HEK293T (cell line): ENCODE results near the gene ZNF638.

Experiments used
- ARNT ChIP-seq: fragments of 450-650 bp; IDR thresholded peaks from 2 replicates; pipeline ENCODE4 v1.6.1; 2017; ENCODE audit warnings: mild to moderate bottlenecking
- CTBP1 ChIP-seq: fragments of 450-650 bp; IDR thresholded peaks from 2 replicates; pipeline ENCODE4 v1.6.1; 2016; ENCODE audit warnings: borderline replicate concordance
- ELF4 ChIP-seq: fragments of 450-650 bp; IDR thresholded peaks from 2 replicates; pipeline ENCODE4 v1.6.1; 2017; ENCODE audit warnings: antibody characterized with exemption
- FOXA1 ChIP-seq: fragments of 450-650 bp; IDR thresholded peaks from 2 replicates; pipeline ENCODE4 v1.6.1; 2016; ENCODE audit warnings: mild to moderate bottlenecking
- HDGF ChIP-seq: fragments of 450-650 bp; IDR thresholded peaks from 2 replicates; pipeline ENCODE4 v1.6.1; 2017; ENCODE audit warnings: antibody characterized with exemption, borderline replicate concordance
- PKNOX1 ChIP-seq: fragments of 450-650 bp; IDR thresholded peaks from 2 replicates; pipeline ENCODE4 v1.6.1; 2016
- SP1 ChIP-seq: fragments of 450-650 bp; IDR thresholded peaks from 2 replicates; pipeline ENCODE4 v1.6.1; 2017
- ZNF384 ChIP-seq: fragments of 450-650 bp; IDR thresholded peaks from 2 replicates; pipeline ENCODE4 v1.6.1; 2016

GRCh38 chr2:71313016-71313766, 18.4 kb upstream of the ZNF638 start:
- no peak for TF ChIP-seq FOXA1
- no peak for TF ChIP-seq ZNF384
- TF ChIP-seq ARNT: no peak
- TF ChIP-seq SP1: no peak
- no peak for TF ChIP-seq CTBP1
- TF ChIP-seq HDGF: no peak
- no peak for TF ChIP-seq ELF4
- TF ChIP-seq PKNOX1: no peak
